ENCODE data around the gene GSTK1. TPM values are rescaled to one million over a fixed set of nuclear protein-coding genes. Genes with fewer than 3 reads are reported as not detected.

The GSTK1 gene
- total RNA-seq, 1 donor from 2014 or later: 112 TPM

DNA sequence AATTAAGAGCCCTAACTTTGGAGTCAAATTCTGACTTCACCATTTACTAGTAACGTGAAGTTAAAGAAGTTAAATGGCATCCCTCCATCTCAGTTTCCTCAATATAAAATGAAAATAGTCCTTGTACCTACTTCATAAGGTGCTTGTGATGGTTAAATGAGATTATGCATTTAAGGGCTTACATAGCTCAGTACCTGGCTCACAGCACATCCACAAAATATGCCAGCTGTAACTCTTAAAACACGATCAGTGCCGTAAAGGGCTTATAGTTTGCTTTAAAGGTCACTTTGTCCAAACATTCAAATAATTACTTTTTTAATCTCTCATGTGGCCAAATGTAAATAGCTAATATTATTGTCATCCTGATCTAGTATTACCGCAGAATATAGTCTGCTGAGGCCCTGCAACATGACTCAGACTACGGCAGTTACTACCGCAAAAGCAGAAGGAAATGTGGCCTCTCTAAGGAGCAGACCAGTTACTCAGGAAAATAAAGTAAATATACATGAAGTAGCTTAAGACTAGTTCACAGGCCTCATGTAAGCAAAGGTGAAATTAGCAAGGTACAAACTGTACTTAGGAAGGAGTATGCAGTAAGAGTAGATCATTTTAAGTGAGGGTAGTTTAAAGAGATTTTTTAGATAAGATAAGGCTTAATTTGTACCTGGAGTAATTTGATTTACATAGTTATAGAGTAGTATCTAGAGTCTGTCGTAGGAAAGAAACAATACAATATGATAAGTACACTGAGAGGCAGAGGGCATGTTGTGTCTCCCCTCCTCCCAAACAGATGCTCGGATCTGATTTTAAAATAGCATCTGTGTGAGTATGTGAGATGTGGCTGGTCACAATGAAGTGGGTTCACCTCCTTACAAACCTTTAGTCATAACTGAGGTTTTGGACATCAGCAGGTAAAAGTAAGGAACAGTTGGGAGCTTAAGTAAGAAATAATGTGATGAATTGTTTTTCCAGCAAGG is 38.0 kb downstream of the GSTK1 start:
- DNase-seq: no peak

DNA sequence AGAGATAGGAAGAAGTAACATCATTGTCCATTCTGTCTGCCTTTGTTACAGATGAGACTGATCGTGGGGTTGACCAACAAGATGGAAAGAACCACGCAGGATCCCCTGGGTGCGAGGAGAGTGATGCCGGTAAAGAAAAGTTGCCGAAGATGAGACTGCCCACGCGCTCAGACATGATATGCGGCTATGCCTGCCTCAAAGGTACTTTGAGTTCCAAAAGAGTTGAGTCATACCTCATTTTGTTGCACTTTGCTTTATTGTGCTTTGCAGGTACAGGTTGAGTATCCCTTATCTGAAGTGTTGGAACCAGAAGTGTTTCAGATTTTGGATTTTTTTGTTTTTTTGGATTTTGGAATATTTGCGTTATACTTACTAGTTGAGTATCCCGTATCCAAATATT is 40.5 kb downstream of the GSTK1 start:
- no peak for DNase-seq

DNA sequence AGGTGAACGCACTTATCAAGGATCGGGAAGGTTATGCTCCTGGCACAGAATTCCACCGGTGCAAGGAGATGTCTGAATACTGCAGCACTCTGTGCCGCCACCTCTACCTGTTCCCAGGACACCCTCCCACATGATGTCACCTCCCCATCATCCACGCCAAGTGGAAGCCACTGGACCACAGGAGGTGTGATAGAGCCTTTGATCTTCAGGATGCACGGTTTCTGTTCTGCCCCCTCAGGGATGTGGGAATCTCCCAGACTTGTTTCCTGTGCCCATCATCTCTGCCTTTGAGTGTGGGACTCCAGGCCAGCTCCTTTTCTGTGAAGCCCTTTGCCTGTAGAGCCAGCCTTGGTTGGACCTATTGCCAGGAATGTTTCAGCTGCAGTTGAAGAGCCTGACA is 41.7 kb downstream of the GSTK1 start:
- no peak for DNase-seq

DNA sequence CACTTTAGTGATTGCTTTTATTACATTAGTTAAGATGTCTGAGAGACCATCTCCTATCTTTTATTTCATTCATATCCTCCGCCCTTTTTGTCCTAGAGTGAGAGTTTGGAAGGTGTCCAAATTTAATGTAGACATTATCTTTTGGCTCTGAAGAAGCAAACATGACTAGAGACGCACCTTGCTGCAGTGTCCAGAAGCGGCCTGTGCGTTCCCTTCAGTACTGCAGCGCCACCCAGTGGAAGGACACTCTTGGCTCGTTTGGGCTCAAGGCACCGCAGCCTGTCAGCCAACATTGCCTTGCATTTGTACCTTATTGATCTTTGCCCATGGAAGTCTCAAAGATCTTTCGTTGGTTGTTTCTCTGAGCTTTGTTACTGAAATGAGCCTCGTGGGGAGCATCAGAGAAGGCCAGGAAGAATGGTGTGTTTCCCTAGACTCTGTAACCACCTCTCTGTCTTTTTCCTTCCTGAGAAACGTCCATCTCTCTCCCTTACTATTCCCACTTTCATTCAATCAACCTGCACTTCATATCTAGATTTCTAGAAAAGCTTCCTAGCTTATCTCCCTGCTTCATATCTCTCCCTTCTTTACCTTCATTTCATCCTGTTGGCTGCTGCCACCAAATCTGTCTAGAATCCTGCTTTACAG is 42.3 kb downstream of the GSTK1 start:
- peak; percentile 80 for DNase-seq

DNA sequence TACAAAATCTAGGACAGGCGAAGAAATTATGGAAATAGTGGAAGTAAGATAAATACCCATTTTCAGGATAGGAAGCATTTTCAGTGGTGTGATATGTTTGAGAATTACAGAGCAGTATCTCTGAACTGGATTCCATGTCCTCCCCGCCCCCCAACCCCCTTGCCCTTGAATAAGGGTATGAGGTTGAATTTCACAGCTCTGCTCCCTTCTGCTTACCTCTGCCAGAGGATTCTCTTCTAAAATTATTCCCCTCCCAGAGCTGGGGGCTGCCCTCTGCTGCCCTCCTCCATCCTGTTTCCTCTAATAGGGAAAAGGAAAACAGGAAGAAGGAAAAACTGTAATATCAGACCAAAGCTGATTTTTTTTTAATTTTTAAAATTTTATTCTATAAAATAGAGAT is 45.4 kb downstream of the GSTK1 start:
- no peak for DNase-seq

DNA sequence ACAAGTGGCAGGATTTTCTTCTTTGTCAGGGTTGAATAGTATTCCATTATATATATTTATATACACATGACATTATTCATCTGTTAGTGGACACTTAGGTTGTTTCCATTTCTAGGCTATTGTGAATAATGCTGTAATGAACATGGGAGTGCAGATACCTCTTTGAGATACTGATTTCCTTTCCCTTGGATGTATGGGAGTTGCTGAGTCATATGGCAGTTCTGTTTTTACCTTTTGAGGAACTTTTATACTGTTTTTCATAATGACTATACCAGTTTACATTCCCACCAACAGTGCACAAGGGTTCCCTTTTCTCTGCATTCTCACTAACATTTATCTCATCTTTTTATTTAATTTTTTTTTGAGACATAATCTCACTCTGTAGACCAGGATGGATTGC is 50.9 kb downstream of the GSTK1 start:
- no peak for DNase-seq

DNA sequence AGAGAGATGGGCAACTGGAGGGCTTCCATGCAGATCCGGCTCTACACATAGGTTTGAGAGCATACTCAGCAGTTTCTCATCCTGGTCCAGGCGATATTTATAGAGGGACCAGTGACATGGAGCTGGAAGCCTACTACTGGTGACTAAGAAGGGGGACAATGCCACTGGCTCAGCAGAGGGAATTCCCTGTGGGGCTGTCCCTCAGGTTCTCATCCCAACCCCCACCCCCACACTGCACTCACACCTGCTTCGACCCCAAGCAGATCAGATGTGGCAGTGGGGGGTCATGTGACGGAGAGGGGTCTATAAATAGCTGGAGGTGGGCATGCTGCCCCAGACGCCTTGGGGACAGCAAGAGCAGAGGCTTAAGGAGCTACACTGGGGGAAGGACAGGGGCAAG is 52.5 kb downstream of the GSTK1 start, which contains the start of gene CLCN1:
CLCN1 (plus strand) TSS at position 336 of the 400 bp plus-strand sequence. CDS start 102 bp downstream, outside the sequence.
- DNase-seq: no peak

DNA sequence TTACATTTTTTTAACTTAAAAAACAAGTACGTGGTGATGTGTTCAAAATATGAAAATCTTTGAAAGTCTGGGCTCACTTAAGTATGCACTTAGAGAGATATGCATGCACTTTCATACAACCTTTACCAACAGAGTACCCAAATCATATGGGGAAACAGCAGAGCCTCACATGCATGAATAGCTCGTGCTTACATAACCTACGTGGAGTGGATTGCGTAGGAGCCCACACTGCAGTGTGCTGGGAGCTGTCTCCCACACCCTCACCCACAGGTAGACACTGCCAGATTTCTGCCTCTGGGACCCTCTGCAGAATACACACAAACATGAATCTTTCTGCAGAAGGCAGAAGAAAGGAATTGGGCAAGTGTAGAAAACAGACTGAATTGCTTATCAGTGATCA is 53.3 kb downstream of the GSTK1 start:
- no peak for DNase-seq

DNA sequence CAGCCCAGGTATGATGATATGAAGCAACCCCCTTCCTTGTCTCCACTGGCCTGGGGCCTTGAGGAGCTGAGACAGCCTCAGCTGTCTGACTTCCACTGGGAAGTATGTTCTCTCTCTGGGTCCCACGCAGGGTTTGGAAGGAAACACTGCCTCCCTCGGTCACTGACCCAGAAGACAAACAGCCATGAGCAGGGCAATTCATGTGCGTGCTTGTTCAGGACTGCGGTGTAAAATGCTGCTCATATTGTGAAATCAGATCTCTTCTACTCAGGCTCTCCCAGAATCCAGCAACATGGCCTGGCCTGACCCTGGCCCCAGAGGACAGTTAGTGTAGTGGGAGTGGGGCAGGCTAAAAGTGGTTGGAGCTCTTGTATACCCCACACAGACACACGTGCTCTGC is 55.4 kb downstream of the GSTK1 start:
- DNase-seq: no peak

Other genes with a start within 250 kb of the GSTK1 start
- gene OR9A2, start 236.3 kb upstream of the GSTK1 start, total RNA-seq: not detected in 2 replicates
- gene OR6V1, start 211.1 kb upstream of the GSTK1 start, total RNA-seq: not detected in 2 replicates
- not detected in 2 replicates for gene PIP, start 131.4 kb upstream of the GSTK1 start, total RNA-seq
- gene TAS2R39, start 80.0 kb upstream of the GSTK1 start, total RNA-seq: not detected in 2 replicates
- not detected in 2 replicates for gene TAS2R40, start 41.4 kb upstream of the GSTK1 start, total RNA-seq
- gene TMEM139, start 21.5 kb downstream of the GSTK1 start, total RNA-seq: 0.14 and 0.17 TPM in 2 replicates
- 12.8 and 30.2 TPM in 2 replicates for gene CASP2, start 24.9 kb downstream of the GSTK1 start, total RNA-seq
- gene CLCN1, start 52.7 kb downstream of the GSTK1 start, total RNA-seq: not detected in 2 replicates
- gene FAM131B, start 99.3 kb downstream of the GSTK1 start, total RNA-seq: 0.23 and 0.51 TPM in 2 replicates
- gene ZYX, start 117.9 kb downstream of the GSTK1 start, total RNA-seq: 26.2 and 57.2 TPM in 2 replicates
- 0.09 TPM in 1 of 2 replicates, not detected in the other for gene EPHA1, start 145.4 kb downstream of the GSTK1 start, total RNA-seq
- not detected in 2 replicates for gene TAS2R60, start 180.0 kb downstream of the GSTK1 start, total RNA-seq
- gene TAS2R41, start 214.4 kb downstream of the GSTK1 start, total RNA-seq: not detected in 2 replicates